ENCODE measurements around the gene TLR1. TPM values are rescaled to one million over a fixed set of nuclear protein-coding genes. Genes with fewer than 3 reads are reported as not detected.
"Not testable (repeated sequence)": the region's sequence is repeated elsewhere in the genome, so short reads cannot be mapped to it uniquely, and the experiment has no call there.

TLR1 gene
- total RNA-seq, 1 experiment from 2014 or later, result not detected

DNA sequence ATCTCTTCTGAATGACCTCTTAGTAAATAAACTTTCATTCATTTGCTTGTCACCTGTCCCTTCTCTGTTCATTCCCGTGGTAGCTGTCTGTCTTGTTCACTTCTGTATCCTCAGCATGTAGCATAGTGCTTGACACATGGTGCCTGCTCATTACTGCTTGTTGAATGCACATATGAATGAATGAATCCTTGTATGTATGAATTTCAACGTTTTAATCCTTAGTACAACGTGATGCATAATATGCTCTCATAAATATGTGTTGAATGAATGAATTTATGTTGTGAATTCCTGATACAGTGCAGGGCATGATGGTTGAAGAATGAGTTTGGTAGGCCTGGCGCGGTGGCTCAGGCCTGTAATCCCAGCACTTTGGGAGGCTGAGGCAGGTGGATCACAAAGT is 24.8 kb downstream of the TLR1 start:
- Histone ChIP-seq H3K14ac (ENCODE audit: insufficient read depth, low read length) (no peak overlapping the region), H3K27me3 (ENCODE audit: insufficient read depth, low read length) (no peaks in the 10 kb centered on the region), H3K4me2 (ENCODE audit: insufficient read depth, insufficient read length, low read length) (no peak overlapping the region), H4K91ac (ENCODE audit: insufficient read length, low read depth, low read length) (no peak overlapping the region), H2BK20ac (ENCODE audit: low read depth, low read length, poor library complexity, severe bottlenecking) (no peak overlapping the region), H2BK120ac (ENCODE audit: low read depth, low read length, poor library complexity, severe bottlenecking) (no peak overlapping the region), H3K56ac (ENCODE audit: insufficient read length, low read depth, low read length) (no peak overlapping the region), H3K79me2 (ENCODE audit: insufficient read depth, low read length) (no peaks in the 10 kb centered on the region), H2AK5ac (ENCODE audit: insufficient read length, low read length) (no peak overlapping the region), H3K23me2 (ENCODE audit: insufficient read length, low read depth, low read length, poor library complexity, severe bottlenecking) (no peaks in the 10 kb centered on the region), H2BK5ac (ENCODE audit: insufficient read length, low read length) (no peak overlapping the region), H3T11ph (ENCODE audit: low read length) (no peak overlapping the region), H2BK12ac (ENCODE audit: insufficient read length, low read depth, low read length) (no peak overlapping the region), H3K4me1 (ENCODE audit: insufficient read depth, low read length) (no peaks in the 10 kb centered on the region), H3K27ac (ENCODE audit: insufficient read length, low read depth, low read length) (no peak overlapping the region), H3K79me1 (ENCODE audit: insufficient read depth, low read depth, low read length, poor library complexity, severe bottlenecking) (no peaks in the 10 kb centered on the region), H2AFZ (ENCODE audit: low read length) (no peak overlapping the region), H3K9me3 (ENCODE audit: control insufficient read depth, low read depth, low read length) (no peaks in the 10 kb centered on the region), H4K8ac (replicated peaks; ENCODE audit: insufficient read length, low read depth, low read length) (no peak overlapping the region), H3K18ac (ENCODE audit: insufficient read length, low read depth, low read length) (no peak overlapping the region), H4K20me1 (ENCODE audit: control insufficient read depth, insufficient read depth, insufficient read length) (no peaks in the 10 kb centered on the region), H3K23ac (ENCODE audit: insufficient read length, low read depth, low read length) (no peak overlapping the region), H3K4ac (ENCODE audit: low read depth, low read length) (no peak overlapping the region), H4K5ac (ENCODE audit: insufficient read length, low read depth, low read length) (no peak overlapping the region), H2BK15ac (ENCODE audit: low read depth, low read length) (no peak overlapping the region), H3K9ac (ENCODE audit: extremely low read depth, insufficient read length, low read length) (no peak overlapping the region)
- H3K4me1 Mint-ChIP-seq, result no peaks in the 10 kb centered on the region
- no peak overlapping the region for H3K27ac Mint-ChIP-seq
- no peak for DNase-seq
- H3K4me3 Mint-ChIP-seq, result no peak overlapping the region
- TF ChIP-seq, protein P1, sequence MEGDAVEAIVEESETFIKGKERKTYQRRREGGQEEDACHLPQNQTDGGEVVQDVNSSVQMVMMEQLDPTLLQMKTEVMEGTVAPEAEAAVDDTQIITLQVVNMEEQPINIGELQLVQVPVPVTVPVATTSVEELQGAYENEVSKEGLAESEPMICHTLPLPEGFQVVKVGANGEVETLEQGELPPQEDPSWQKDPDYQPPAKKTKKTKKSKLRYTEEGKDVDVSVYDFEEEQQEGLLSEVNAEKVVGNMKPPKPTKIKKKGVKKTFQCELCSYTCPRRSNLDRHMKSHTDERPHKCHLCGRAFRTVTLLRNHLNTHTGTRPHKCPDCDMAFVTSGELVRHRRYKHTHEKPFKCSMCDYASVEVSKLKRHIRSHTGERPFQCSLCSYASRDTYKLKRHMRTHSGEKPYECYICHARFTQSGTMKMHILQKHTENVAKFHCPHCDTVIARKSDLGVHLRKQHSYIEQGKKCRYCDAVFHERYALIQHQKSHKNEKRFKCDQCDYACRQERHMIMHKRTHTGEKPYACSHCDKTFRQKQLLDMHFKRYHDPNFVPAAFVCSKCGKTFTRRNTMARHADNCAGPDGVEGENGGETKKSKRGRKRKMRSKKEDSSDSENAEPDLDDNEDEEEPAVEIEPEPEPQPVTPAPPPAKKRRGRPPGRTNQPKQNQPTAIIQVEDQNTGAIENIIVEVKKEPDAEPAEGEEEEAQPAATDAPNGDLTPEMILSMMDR (conservative IDR thresholded peaks at IDR 0.05), result no peak
- WGBS (ENCODE audit: extremely low coverage, insufficient read length, low lambda C conversion rate), result no CpG with 5 or more reads among the region's 5 CpGs
- H3K27me3 Mint-ChIP-seq (ENCODE audit: low read depth), result no peaks in the 10 kb centered on the region; the same call in none of the 2 replicates
- H3K36me3 Mint-ChIP-seq (ENCODE audit: insufficient read depth in 1 of 3, low read depth in 3 of 3), result no peaks in the 10 kb centered on the region
- H3K9me3 Mint-ChIP-seq, result peaks cover 3 to 4% of the 10 kb centered on the region in 2 experiments; a peak in 2 of 5 replicates

DNA sequence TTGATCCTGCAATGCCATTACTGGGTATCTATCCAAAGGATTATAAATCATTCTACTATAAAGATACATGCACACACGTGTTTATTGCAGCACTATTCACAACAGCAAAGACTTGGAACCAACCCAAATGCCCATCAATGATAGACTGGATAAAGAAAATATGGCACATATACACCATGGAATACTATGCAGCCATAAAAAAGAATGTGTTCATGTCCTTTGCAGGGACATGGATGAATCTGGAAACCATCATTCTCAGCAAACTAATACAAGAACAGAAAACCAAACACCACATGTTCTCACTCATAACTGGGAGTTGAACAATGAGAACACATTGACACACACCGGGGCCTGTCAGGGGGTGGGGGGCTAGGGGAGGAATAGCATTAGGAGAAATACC is 26.7 kb downstream of the TLR1 start:
- not testable (repeated sequence) for H3K56ac ChIP-seq (ENCODE audit: insufficient read length, low read depth, low read length); H3K4me1 Mint-ChIP-seq; H3K18ac ChIP-seq (ENCODE audit: insufficient read length, low read depth, low read length); H4K5ac ChIP-seq (ENCODE audit: insufficient read length, low read depth, low read length); H3K9me3 ChIP-seq (ENCODE audit: control insufficient read depth, low read depth, low read length); H2AK5ac ChIP-seq (ENCODE audit: insufficient read length, low read length); H2BK5ac ChIP-seq (ENCODE audit: insufficient read length, low read length); H3K14ac ChIP-seq (ENCODE audit: insufficient read depth, low read length); H3K23ac ChIP-seq (ENCODE audit: insufficient read length, low read depth, low read length); H2AFZ ChIP-seq (ENCODE audit: low read length); H4K91ac ChIP-seq (ENCODE audit: insufficient read length, low read depth, low read length); H3K36me3 Mint-ChIP-seq (ENCODE audit: insufficient read depth in 1 of 3, low read depth in 3 of 3); H3K27me3 ChIP-seq (ENCODE audit: insufficient read depth, low read length); H2BK15ac ChIP-seq (ENCODE audit: low read depth, low read length); H3K4me1 ChIP-seq (ENCODE audit: insufficient read depth, low read length); H3K79me2 ChIP-seq (ENCODE audit: insufficient read depth, low read length); H3K27ac Mint-ChIP-seq; H2BK120ac ChIP-seq (ENCODE audit: low read depth, low read length, poor library complexity, severe bottlenecking); H3K9me3 Mint-ChIP-seq; H4K20me1 ChIP-seq (ENCODE audit: control insufficient read depth, insufficient read depth, insufficient read length); H3K9ac ChIP-seq (ENCODE audit: extremely low read depth, insufficient read length, low read length); H3K4me2 ChIP-seq (ENCODE audit: insufficient read depth, insufficient read length, low read length); H2BK20ac ChIP-seq (ENCODE audit: low read depth, low read length, poor library complexity, severe bottlenecking); DNase-seq; H4K8ac ChIP-seq (replicated peaks; ENCODE audit: insufficient read length, low read depth, low read length); H2BK12ac ChIP-seq (ENCODE audit: insufficient read length, low read depth, low read length); H3K23me2 ChIP-seq (ENCODE audit: insufficient read length, low read depth, low read length, poor library complexity, severe bottlenecking); H3K27ac ChIP-seq (ENCODE audit: insufficient read length, low read depth, low read length); H3K27me3 Mint-ChIP-seq (ENCODE audit: low read depth); H3K4ac ChIP-seq (ENCODE audit: low read depth, low read length); H3T11ph ChIP-seq (ENCODE audit: low read length); H3K79me1 ChIP-seq (ENCODE audit: insufficient read depth, low read depth, low read length, poor library complexity, severe bottlenecking); H3K4me3 Mint-ChIP-seq
- no CpG with 5 or more reads among the region's 2 CpGs for WGBS (ENCODE audit: extremely low coverage, insufficient read length, low lambda C conversion rate)
